ENCODE measurements around the gene VAMP1. TPM values are rescaled to one million over a fixed set of nuclear protein-coding genes. Genes with fewer than 3 reads are reported as not detected.
A peak's percentile ranks its signal among the peaks of the same experiment; 100 is the strongest.

The VAMP1 gene
- total RNA-seq, 1 donor from 2014 or later, result 2.0 TPM

DNA sequence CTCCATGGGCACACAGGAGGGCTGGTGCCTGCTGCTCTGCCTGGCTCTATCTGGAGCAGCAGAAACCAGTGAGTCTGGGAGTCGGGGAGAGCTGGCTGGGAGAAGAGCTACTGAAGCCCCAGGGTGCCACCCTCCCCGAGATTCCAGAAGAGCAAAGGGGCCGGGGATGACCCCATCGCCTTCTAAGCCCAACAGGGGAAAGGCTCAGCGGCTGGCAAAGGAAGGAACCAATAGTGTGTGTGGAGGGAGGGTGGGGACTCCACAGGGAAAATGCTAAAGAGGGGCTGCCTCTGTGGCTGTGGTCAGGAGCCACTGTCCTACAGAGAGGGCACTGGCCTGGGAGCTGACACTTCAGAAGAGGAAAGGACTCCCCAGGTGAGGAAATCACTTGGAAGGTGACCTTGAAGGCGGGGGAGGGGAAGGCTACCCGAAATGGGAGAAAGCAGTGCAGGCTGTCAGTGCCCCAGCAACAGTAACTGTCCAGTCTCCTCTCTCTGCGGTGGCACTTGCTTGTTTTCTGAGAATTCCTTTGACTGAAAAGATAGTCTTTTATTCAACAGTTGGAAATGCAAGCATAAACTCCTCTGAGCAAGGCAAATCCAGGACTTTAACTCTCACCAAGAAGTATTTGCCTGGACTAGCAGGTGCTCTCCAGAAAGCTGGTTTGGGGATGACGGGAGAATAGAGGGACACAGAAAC, 18.1 kb downstream of the VAMP1 start:
- DNase-seq (ENCODE audit: low read depth), result no peak
- peak overlapping the region; percentile 89 for H3K4me3 ChIP-seq (ENCODE audit: low read depth, low read length)
- TF ChIP-seq, protein P1, sequence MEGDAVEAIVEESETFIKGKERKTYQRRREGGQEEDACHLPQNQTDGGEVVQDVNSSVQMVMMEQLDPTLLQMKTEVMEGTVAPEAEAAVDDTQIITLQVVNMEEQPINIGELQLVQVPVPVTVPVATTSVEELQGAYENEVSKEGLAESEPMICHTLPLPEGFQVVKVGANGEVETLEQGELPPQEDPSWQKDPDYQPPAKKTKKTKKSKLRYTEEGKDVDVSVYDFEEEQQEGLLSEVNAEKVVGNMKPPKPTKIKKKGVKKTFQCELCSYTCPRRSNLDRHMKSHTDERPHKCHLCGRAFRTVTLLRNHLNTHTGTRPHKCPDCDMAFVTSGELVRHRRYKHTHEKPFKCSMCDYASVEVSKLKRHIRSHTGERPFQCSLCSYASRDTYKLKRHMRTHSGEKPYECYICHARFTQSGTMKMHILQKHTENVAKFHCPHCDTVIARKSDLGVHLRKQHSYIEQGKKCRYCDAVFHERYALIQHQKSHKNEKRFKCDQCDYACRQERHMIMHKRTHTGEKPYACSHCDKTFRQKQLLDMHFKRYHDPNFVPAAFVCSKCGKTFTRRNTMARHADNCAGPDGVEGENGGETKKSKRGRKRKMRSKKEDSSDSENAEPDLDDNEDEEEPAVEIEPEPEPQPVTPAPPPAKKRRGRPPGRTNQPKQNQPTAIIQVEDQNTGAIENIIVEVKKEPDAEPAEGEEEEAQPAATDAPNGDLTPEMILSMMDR (conservative IDR thresholded peaks at IDR 0.05; ENCODE audit: low read depth, low read length), result no peak

DNA sequence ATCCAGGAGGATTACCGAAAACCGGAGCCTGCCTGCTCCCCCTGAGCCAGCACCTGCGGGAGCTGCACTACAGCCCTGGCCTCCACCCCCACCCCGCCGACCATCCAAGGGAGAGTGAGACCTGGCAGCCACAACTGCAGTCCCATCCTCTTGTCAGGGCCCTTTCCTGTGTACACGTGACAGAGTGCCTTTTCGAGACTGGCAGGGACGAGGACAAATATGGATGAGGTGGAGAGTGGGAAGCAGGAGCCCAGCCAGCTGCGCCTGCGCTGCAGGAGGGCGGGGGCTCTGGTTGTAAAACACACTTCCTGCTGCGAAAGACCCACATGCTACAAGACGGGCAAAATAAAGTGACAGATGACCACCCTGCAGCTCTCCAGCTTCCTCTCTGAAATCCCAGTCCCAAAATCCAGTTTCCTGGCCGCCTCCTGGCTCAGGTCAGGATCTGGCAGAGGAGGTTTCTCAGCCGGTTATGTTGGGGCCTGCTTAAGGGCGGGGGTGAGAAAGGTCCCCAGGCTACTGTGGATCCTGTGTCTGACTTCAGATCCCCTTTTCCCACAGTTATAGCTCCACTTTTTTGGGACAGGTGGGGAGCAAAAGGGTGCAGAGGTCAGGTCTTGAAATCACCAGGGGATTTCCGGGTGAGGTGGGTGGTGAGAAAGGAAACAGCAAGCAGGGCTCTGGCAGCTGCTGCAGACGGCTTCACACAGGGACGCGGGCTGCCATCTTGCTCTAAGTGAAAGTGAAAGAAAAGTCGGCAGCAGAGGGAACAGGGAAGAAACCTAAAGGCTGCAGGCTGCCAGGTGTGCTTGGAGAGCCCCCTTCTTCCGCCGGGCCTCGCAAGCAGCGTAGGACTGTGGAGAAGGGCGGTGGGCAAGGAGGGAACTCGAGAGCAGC, 18.9 kb downstream of the VAMP1 start, which contains the start of gene TAPBPL:
TSS of gene TAPBPL (plus strand) at position 695 of the 897 bp plus-strand sequence. CDS start 207 bp downstream, outside the sequence.
- H3K4me3 ChIP-seq (ENCODE audit: low read depth, low read length), result peak within 1 kb of the TSS; percentile 89
- no peak for DNase-seq (ENCODE audit: low read depth)
- TF ChIP-seq, protein P1 (conservative IDR thresholded peaks at IDR 0.05; ENCODE audit: low read depth, low read length), result no peak

DNA sequence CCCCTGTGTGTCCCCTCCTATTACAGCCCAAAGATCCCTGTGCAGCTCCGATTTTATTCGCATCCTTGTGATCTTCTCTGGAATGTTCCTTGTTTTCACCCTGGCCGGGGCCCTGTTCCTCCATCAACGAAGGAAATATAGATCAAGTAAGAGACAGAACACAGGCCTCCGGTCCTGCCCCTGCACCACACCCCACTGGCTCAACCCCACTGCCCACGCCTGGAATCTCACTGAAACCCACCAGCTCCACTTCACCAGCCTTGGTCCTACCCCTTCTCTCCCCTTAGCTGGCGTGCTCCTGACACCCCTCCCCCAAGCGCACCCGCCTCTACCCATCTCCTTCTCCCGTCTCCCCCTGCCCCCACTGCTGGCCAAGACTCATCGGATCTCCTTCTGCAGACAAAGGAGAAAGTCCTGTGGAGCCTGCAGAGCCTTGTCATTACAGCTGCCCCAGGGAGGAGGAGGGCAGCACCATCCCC, 19.6 kb downstream of the VAMP1 start:
- peak overlapping the region; percentile 89 for H3K4me3 ChIP-seq (ENCODE audit: low read depth, low read length)
- no peak for DNase-seq (ENCODE audit: low read depth)
- TF ChIP-seq, protein P1 (conservative IDR thresholded peaks at IDR 0.05; ENCODE audit: low read depth, low read length), result no peak

DNA sequence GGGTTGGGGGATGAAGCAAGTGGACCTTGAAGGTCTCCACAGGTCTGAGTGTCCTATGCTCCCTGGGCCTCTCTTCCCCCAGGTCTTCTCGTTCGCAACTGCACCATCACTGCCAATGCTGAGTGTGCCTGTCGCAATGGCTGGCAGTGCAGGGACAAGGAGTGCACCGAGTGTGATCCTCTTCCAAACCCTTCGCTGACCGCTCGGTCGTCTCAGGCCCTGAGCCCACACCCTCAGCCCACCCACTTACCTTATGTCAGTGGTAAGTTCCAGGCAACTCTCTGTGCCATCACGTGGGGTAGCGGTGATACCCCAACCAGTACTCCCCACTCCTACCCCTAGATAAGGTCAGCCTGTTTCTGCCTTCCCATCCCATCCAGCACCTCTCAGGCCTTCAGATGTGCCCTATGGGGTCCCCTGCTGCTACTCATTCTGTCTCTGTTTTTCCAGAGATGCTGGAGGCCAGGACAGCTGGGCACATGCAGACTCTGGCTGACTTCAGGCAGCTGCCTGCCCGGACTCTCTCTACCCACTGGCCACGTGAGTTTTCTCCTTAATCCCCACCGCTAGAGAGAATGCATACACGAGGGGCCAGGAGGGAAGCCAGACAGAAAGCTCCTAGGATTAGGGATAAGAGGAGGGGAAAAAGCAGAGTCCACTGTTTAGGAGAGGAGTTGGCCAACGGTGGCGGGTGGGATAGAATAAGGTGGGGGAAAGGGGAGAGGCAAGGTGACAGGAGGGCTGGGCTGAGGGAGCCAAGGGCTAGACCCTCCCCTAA, 20.2 kb downstream of the VAMP1 start:
- TF ChIP-seq, protein P1 (conservative IDR thresholded peaks at IDR 0.05; ENCODE audit: low read depth, low read length), result no peak
- peak overlapping the region; percentile 89 for H3K4me3 ChIP-seq (ENCODE audit: low read depth, low read length)
- no peak for DNase-seq (ENCODE audit: low read depth)

DNA sequence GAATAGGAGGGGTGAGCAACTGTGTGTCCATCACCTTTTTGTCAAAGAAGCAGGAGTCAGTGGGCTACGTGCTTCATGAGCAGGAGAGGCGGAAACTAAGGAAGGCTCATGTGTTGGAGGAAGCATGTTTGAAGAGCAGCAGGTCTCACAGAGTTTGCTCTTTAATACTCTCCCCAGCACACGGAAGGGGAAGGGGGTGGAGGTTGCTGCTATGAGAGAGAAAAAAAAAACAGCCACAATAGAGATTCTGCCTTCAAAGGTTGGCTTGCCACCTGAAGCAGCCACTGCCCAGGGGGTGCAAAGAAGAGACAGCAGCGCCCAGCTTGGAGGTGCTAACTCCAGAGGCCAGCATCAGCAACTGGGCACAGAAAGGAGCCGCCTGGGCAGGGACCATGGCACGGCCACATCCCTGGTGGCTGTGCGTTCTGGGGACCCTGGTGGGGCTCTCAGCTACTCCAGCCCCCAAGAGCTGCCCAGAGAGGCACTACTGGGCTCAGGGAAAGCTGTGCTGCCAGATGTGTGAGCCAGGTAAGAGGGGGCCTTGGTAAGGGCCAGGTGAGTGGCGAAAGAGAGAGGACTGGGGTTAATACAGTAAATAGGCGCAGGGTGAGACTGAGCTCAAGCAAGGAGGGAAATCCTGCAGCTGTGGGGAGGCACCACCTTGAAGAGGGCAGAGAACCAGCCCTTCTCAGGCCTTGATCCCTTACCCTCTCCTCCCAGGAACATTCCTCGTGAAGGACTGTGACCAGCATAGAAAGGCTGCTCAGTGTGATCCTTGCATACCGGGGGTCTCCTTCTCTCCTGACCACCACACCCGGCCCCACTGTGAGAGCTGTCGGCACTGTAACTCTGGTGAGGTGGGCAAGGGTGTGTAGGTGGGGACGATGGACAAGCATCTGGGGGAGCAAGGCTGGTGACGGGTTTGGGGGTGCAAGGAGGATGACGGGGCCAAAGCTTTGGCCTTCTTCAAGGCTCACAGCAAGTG, 25.5 kb downstream of the VAMP1 start, which contains the start of gene CD27:
TSS of gene CD27 (plus strand) at position 252 of the 985 bp plus-strand sequence. CDS start at position 393, 141 bp downstream.
- no peak within 1 kb of the TSS for H3K4me3 ChIP-seq (ENCODE audit: low read depth, low read length)
- DNase-seq (ENCODE audit: low read depth), result no peak
- TF ChIP-seq, protein P1 (conservative IDR thresholded peaks at IDR 0.05; ENCODE audit: low read depth, low read length), result no peak

Data from epithelial cell of proximal tubule (primary cell).